Measurements from ENCODE around the gene IMPA2. TPM values are rescaled to one million over a fixed set of nuclear protein-coding genes. Genes with fewer than 3 reads are reported as not detected.

IMPA2 gene
- polyA plus RNA-seq, 1 donor (not counting 4 experiments of a cell fraction or from before 2014, with no cell fraction given), result 17.6 TPM

GRCh38 chr18:12017081-12017480 is 35.8 kb downstream of the IMPA2 start:
- Histone ChIP-seq H3K4me3 (ENCODE audit: control insufficient read depth in 2 of 3, extremely low read depth in 1 of 3, insufficient read depth in 2 of 3, low read depth in 1 of 3, low read length in 3 of 3) (no peak overlapping the region), H3K4me1 (ENCODE audit: control insufficient read depth, extremely low read depth, insufficient read depth, low read length) (peaks cover 19% of the 10 kb centered on the region), H3K27ac (ENCODE audit: control insufficient read depth, insufficient read depth, low read length) (no peak overlapping the region), H3K79me2 (ENCODE audit: control insufficient read depth, insufficient read depth, low read length) (no peaks in the 10 kb centered on the region), H2AFZ (ENCODE audit: control insufficient read depth, low read length) (no peak overlapping the region), H4K20me1 (ENCODE audit: control insufficient read depth, extremely low read depth, insufficient read depth, low read length) (no peaks in the 10 kb centered on the region), H3K27me3 (ENCODE audit: control insufficient read depth, extremely low read depth, insufficient read depth, low read length) (no peaks in the 10 kb centered on the region), H3K9me1 (ENCODE audit: control insufficient read depth, extremely low read depth, insufficient read depth, low read length) (no peaks in the 10 kb centered on the region), H3K36me3 (ENCODE audit: control insufficient read depth in 2 of 2, extremely low read depth in 1 of 2, insufficient read depth in 2 of 2, low read length in 2 of 2) (peaks cover 0 to 2% of the 10 kb centered on the region in 2 experiments), H3K9me3 (ENCODE audit: control insufficient read depth, low read depth, low read length) (no peaks in the 10 kb centered on the region), H3K9ac (ENCODE audit: control insufficient read depth, extremely low read depth, insufficient read depth, low read length) (no peak overlapping the region), H3K4me2 (ENCODE audit: control insufficient read depth, extremely low read depth, insufficient read depth, low read depth, low read length) (no peak overlapping the region)
- FAIRE-seq (no peak), DNase-seq (ENCODE audit: low read depth, low spot score) (no peak)
- TF ChIP-seq EZH2 (IDR thresholded peaks at IDR 0.05; ENCODE audit: low read length) (no peak), CTCF (optimal IDR thresholded peaks at IDR 0.05 in 1 of 3, IDR thresholded peaks at IDR 0.05 in 1 of 3, conservative IDR thresholded peaks at IDR 0.05 in 1 of 3; ENCODE audit: extremely low read depth in 1 of 3, insufficient read depth in 2 of 3, low read length in 3 of 3) (no peak)
- dilution Hi-C loops (cut with MboI; ENCODE audit: extremely low pct_ligation_motif_present, low sequenced_read_pairs), result no loop called here

- DNase-seq (ENCODE audit: low read depth, low spot score), result no peak
- no peaks in the 10 kb centered on the region for H4K20me1 ChIP-seq (ENCODE audit: control insufficient read depth, extremely low read depth, insufficient read depth, low read length)
- H3K79me2 ChIP-seq (ENCODE audit: control insufficient read depth, insufficient read depth, low read length), result no peaks in the 10 kb centered on the region
- H2AFZ ChIP-seq (ENCODE audit: control insufficient read depth, low read length), result no peak overlapping the region
- H3K9ac ChIP-seq (ENCODE audit: control insufficient read depth, extremely low read depth, insufficient read depth, low read length), result no peak overlapping the region
- peaks cover 0 to 2% of the 10 kb centered on the region in 2 experiments for H3K36me3 ChIP-seq (ENCODE audit: control insufficient read depth in 2 of 2, extremely low read depth in 1 of 2, insufficient read depth in 2 of 2, low read length in 2 of 2)
- H3K9me3 ChIP-seq (ENCODE audit: control insufficient read depth, low read depth, low read length), result no peaks in the 10 kb centered on the region
- FAIRE-seq, result no peak
- H3K27me3 ChIP-seq (ENCODE audit: control insufficient read depth, extremely low read depth, insufficient read depth, low read length), result no peaks in the 10 kb centered on the region
- peaks cover 28% of the 10 kb centered on the region for H3K4me1 ChIP-seq (ENCODE audit: control insufficient read depth, extremely low read depth, insufficient read depth, low read length)
- dilution Hi-C loops (cut with MboI; ENCODE audit: extremely low pct_ligation_motif_present, low sequenced_read_pairs), result no loop called here
- H3K4me2 ChIP-seq (ENCODE audit: control insufficient read depth, extremely low read depth, insufficient read depth, low read depth, low read length), result no peak overlapping the region
- no peak overlapping the region for H3K4me3 ChIP-seq (ENCODE audit: control insufficient read depth in 2 of 3, extremely low read depth in 1 of 3, insufficient read depth in 2 of 3, low read depth in 1 of 3, low read length in 3 of 3)
- TF ChIP-seq CTCF (optimal IDR thresholded peaks at IDR 0.05 in 1 of 3, IDR thresholded peaks at IDR 0.05 in 1 of 3, conservative IDR thresholded peaks at IDR 0.05 in 1 of 3; ENCODE audit: extremely low read depth in 1 of 3, insufficient read depth in 2 of 3, low read length in 3 of 3) (no peak), EZH2 (IDR thresholded peaks at IDR 0.05; ENCODE audit: low read length) (no peak)
- H3K27ac ChIP-seq (ENCODE audit: control insufficient read depth, insufficient read depth, low read length), result no peak overlapping the region
- no peaks in the 10 kb centered on the region for H3K9me1 ChIP-seq (ENCODE audit: control insufficient read depth, extremely low read depth, insufficient read depth, low read length)
These were observed 37.6 kb downstream of the IMPA2 start for GRCh38 chr18:12018861-12019260.

Measured in keratinocyte (primary cell).